ENCODE measurements around the gene PRR5L.

Gene PRR5L

DNA sequence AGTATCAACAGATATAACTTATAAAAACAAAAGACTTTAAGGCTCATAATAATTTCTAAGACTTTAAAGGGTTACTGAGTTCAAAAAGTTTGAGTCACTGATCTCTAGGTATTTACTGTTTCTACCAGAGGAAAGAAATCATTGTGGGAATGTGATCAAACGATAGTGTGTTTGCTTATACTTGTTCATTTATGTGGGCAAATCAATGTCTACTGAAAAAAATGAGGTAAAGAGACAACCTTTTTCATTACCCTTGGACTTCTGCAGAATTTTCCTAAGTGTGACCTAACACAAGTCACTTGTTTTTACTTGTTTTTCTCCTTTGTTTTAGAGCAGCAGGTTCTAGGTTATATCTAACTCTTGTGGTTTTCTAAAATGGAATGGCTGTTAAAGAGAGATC is 65.4 kb downstream of the PRR5L start:
- ATAC-seq = no peak

DNA sequence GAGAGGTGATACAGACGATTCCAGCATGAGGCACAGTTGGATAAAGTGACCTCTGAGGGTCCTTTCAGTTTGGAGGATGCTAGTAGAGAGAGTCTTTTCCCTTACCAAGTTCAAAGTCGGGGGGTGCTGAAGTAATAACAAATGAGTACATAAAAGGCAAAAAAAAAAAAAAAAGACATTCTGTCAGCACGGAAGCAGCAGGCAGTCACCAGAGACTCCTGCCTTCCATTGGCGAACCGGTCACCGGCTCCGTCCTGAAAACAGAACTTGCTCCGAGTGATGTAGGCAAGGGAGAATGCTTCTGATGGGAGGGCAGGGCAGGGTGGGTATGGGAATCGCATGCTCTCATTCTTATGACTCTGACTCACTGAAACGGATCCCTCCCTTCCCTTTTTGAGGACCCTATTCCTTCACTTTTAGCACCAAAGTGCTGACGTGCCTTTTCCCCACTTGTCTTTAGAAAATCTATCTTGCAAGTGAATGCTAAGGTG is 65.9 kb downstream of the PRR5L start:
- no peak for ATAC-seq

DNA sequence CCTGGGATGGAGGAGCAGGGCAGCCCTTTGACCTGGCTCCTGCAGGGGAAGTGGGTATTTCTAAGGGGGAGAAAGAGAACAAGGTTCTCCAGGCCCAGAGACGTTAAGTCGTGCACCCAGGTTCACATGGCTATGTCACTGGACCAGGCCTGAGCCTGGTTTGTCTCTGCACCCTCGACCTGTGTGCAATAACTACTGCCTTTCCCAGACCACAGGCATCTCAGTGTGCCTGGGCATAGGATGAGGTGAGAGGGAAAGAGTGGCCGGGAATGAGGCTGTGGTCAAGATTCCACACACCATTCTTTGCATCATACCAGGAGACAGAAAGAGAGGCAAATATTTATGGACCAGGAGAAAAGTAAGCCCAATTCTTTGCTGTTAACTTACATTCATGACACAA is 66.8 kb downstream of the PRR5L start:
- no peak for ATAC-seq

DNA sequence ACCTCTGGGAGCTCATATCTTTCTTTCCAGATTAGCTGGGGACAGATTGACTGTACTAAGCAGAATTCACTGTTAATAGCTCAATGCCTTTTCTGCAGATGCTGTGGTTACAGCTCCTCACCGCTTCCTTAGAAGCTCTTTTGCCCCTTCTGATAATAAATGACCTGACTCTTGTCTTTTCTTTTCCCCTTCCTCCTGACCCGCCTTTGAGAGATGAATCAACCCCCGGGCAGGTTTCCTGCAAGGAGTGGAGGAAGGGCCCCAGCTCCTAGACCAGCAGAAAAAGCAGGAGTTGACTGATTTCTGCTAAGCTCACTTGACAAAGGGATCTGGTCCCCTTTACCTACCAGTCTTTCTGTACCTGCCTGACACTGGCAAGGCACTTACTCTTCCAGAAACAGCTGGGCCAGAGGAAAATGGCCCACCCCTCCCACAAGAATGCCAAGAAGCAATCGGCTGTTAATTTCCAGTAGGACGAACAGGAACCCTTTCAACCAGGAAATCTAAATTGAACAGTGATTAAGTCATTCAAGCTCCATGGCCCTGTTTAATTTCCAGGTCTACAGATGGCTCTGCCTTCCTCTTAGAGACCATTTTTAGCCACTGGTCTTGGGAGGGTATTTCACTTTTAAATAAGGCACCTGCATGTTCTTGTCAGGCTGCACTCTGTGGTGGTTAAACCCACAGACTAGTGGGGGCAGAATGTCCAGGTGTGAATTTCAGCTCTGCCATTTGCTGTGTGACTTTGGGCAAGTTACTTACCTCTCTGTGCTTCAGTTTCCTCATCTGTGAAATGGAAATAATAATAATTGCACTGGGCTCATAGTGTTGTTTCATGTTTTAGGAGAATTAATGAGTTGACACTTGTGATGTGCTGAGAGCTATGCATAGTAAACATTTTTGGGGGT is 67.5 kb downstream of the PRR5L start:
- ATAC-seq = no peak

DNA sequence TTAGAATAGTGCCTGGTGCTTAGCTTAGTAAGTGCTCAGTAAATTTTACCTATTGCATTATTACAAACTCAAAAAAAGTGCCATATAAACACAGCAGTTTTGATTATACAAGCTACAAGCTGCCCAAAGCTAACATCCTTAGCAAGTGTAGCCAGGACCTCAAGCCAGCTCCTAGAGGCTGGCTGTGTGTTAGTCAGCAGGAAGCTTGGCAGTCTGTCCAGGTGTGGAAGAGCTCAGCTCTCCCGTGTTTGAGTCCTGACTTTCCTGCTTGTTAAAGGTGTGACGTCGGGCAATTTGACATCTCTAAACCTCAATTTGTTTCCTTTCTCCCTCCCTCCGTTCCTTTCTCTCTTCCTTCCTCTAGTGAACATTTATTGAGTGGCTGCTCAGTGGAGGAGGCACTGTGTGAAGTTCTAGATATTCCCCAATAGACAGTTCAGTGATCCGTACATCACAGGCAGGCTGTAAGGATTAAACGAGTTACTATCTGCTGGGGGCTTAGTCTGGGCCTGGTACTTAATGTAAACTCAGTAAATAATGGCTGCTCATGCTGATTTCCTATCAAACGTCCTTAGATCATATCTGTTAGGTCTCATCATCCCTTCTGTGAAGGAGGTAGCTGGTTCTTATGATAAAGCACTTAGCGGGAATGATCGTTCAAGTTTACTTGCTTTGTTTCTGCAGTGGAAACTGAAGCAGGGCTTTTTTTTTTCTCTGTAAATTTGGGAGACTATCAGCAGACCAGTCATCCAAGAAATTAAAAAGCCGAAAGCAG is 68.7 kb downstream of the PRR5L start:
- ATAC-seq = no peak

GRCh38 chr11:36365907-36366306 is 69.8 kb downstream of the PRR5L start:
- ATAC-seq = no peak

DNA sequence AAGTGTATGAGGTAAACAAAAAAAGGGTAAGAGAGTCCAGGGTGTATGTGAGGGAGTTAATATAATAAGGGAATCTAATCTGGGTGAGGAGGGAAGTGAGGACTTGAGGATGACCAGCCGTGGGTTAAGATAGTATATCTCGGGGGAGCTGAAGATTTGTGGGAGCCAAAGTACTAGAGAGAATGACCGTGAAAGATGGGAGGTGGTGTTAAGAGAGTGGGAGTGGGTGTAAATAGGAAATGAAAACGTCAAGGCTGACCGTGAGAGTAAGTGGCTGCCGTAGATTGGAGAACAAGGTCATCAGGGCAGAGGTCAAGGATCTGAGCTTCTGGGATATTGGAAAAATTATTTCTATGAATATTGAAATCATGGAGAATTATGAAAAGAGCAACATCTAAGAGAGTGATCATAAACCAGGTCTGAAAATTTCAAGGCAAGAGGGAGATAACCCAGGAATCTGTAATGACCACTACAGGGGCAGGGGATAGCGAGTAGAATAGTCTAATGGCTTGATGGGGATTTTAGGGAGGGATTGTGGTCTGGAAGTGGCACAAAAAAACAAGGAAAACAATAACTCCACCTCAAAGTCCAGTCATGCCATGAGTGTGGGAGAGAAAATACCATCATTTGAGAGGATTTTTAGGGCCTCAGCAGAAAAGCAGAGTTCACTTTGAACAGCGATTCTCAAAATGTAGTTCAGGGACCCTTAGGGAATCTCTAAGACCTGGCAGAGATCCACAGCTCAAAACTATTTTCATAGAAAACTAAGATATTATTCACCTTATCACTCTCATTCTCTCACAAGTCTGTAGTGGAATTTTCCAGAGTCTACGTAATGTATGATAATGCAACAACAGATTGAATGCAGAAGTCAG is 72.0 kb downstream of the PRR5L start:
- ATAC-seq = no peak

GRCh38 chr11:36371181-36371580 is 75.1 kb downstream of the PRR5L start:
- ATAC-seq = no peak

DNA sequence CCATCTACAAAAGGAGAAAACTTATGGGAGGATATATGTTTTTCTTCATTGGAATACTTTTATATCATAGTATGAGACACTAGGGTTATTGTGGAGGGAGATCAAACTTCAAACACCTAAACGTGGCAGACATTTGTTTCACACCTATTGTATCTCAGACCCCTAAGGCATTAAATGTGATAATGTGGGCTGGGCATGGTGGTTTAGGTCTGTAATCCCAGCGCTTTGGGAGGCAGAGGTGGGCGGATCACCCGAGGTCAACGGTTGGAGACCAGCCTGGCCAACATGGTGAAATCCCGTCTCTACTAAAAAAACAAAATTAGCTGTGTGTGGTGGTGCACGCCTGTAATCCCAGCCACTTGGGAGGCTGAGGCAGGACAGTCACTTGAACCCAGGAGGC is 75.5 kb downstream of the PRR5L start:
- ATAC-seq = no peak

DNA sequence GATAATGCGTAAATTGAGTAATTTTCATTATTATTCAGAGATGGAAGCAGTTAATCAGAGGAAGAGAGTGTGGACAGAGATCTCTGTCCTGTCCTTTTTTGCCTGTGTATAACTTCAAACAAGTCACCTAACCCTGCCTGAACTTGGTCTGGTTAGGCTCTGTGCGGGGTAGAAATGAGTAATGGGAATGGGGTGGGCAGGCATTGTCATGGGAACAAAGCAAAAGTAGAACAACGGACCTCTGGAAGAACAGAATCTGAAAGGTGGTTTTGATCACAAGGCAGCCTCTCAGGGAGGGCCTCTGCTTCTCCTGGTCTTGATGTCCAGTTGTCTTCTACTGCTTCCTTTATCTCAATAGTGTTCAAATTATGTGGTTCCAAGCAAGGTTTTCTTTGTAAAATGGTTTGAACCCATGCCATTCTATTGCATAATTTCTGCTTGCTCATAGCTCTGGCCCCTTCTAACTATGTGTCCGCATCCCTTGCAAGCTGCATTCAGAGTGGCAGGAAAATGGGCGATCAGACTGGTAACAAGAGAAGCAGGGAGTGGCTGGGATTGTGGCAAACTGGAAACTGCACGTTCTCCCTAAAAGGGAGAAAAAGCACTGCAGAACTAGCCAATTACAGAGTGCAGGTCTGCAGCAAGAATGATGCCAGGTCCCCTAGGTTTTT is 76.1 kb downstream of the PRR5L start:
- no peak for ATAC-seq

GRCh38 chr11:36373016-36374010 is 77.2 kb downstream of the PRR5L start:
- ATAC-seq = no peak

DNA sequence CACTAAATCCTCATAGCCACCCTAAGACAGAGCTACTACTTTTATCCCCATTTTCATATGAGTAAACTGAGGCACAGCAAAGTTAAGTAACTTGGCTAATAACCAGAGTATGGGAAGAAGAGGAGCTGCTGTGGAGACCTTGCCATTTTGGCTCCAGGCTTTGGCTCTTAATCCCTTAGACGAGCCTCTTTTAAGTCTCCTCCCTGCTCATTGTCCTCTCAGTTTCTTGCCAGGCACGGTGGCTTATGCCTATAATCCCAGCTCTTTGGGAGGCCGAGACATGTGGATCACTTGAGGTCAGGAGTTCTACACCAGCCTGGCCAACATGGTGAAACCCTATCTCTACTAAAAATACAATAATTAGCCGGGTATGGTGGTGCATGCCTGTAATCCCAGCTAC is 78.6 kb downstream of the PRR5L start:
- no peak for ATAC-seq

DNA sequence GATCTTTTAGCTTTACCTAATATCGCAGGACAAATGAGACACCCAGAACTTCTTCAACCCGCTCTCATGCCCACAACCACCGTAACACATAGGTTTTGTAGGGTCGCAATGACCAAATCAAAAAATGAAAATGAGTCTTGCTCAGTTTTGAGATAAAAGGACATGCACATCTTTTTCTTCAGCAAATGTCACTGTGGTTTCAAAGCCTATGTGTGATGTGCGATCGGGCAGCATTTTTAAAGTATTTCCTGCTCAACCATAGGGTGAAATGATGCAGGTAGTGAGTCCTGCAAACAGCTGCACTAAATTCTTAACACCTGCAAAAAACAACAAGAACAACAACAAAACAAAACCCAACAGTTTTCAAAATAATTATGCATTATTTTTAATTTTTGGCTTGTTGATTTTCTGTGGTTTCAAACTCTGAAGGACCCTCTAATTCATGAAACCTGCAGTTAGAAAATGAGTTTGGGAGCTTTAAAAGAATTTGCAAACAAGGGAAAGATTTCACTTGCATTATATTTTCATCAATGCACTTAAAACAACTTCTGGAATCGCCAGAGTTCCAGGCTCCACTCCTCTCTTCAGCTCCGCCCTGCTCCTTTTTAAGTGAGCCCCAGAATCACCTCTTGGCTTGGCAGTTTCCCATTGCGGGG is 79.4 kb downstream of the PRR5L start:
- ATAC-seq = no peak

GRCh38 chr11:36376009-36376887 is 80.2 kb downstream of the PRR5L start:
- no peak for ATAC-seq

GRCh38 chr11:36376888-36377758 is 81.0 kb downstream of the PRR5L start:
- ATAC-seq = peak; percentile 49 to 65

GRCh38 chr11:36377759-36378564 is 81.9 kb downstream of the PRR5L start:
- ATAC-seq = no peak

DNA sequence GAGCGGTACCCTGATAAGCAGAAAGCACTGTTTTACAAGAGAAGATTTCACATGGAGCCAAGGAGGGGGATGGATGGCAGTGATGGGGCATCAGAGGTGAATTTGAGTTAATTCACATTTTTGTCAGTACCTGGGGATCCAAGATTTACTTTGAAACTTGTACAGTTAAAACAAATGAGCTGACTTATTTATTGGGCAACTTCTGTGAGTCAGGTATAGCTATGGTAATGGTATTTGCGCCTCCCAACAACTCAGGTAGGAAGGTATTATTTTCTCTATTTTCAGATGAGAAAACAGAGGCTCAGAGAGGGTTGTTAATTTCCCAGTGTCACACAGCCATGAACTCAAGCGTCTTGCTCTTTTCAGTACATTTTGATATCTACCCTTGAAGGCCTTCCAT is 83.6 kb downstream of the PRR5L start:
- no peak for ATAC-seq
